HFFc6 (cell line): ENCODE data around the gene FGFBP3. TPM values are rescaled to one million over a fixed set of nuclear protein-coding genes. Genes with fewer than 3 reads are reported as not detected.

Experiments used
- DNase-seq: peaks from one replicate; pipeline ENCODE4 v3.0.0-alpha.2; 2018
- H3K27ac Mint-ChIP-seq: 2 replicates; pipeline ENCODE4 v1.8.0; 2020; ENCODE audit warnings: mild to moderate bottlenecking, mixed read lengths
- H3K27me3 Mint-ChIP-seq: 2 replicates; pipeline ENCODE4 v1.8.0; 2021; ENCODE audit warnings: mild to moderate bottlenecking, moderate library complexity, mixed read lengths; ENCODE audit not compliant: insufficient read depth
- H3K36me3 Mint-ChIP-seq: 2 replicates; pipeline ENCODE4 v1.8.0; 2021; ENCODE audit warnings: low read depth, mixed read lengths
- H3K4me1 Mint-ChIP-seq: 2 replicates; pipeline ENCODE4 v1.8.0; 2020; ENCODE audit warnings: low read depth, mixed read lengths
- H3K4me3 Mint-ChIP-seq: 2 replicates; pipeline ENCODE4 v1.8.0; 2020; ENCODE audit warnings: mild to moderate bottlenecking, moderate library complexity, mixed read lengths
- H3K9me3 Mint-ChIP-seq: 2 replicates; pipeline ENCODE4 v1.8.0; 2020; ENCODE audit warnings: mild to moderate bottlenecking, mixed read lengths
- CTCF ChIP-seq: fragments of 200-600 bp; sonication (generic); IDR thresholded peaks from 2 replicates; pipeline ENCODE4 v1.5.0; 2021; ENCODE audit warnings: antibody characterized with exemption, mild to moderate bottlenecking
- total RNA-seq, 6 experiments: library from RNA; stranded (reverse); fragmentation: NEBNext Ultra II Directional; extraction: Animal tissue kit (Norgen Biotek cat#: 25700); gene quantifications; 2 replicates in 1 of 6; 3 replicates in 5 of 6; pipeline ENCODE4 v1.2.3, GENCODE V29; 2021

The FGFBP3 gene
- total RNA-seq, 6 experiments from 2014 or later, result 0.47 to 0.54 (median 0.52) TPM

- peaks cover 34% of the 10 kb centered on the region for H3K36me3 Mint-ChIP-seq
- no peak for DNase-seq
- H3K27ac Mint-ChIP-seq, result no peak overlapping the region
- H3K27me3 Mint-ChIP-seq, result peaks cover 2% of the 10 kb centered on the region; the same call in 1 of the 2 replicates
- H3K4me1 Mint-ChIP-seq, result peaks cover 54% of the 10 kb centered on the region
- H3K4me3 Mint-ChIP-seq, result no peak overlapping the region
- TF ChIP-seq CTCF, result no peak
- no peaks in the 10 kb centered on the region for H3K9me3 Mint-ChIP-seq
Measured at GRCh38 chr10:91930939-91931338, 21.7 kb upstream of the FGFBP3 start.

- no peak for DNase-seq
- Mint-ChIP-seq H3K27me3 (no peaks in the 10 kb centered on the region), H3K4me1 (peaks cover 48% of the 10 kb centered on the region), H3K36me3 (peaks cover 19% of the 10 kb centered on the region), H3K27ac (peak overlapping the region; percentile 99), H3K9me3 (no peaks in the 10 kb centered on the region), H3K4me3 (peak overlapping the region; percentile 99)
- no peak for TF ChIP-seq CTCF
Measured at GRCh38 chr10:91925022-91925320, 15.7 kb upstream of the FGFBP3 start.

- H3K27ac Mint-ChIP-seq, result peak overlapping the region; percentile 99
- peaks cover 48% of the 10 kb centered on the region for H3K4me1 Mint-ChIP-seq
- H3K4me3 Mint-ChIP-seq, result peak overlapping the region; percentile 99
- peaks cover 19% of the 10 kb centered on the region for H3K36me3 Mint-ChIP-seq
- H3K27me3 Mint-ChIP-seq, result no peaks in the 10 kb centered on the region
- TF ChIP-seq CTCF, result no peak
- no peak for DNase-seq
- H3K9me3 Mint-ChIP-seq, result 0 out of 2 replicates have a peak, but pooled peaks cover under 1% of the 10 kb centered on the region
Measured at GRCh38 chr10:91924212-91925021, 15.1 kb upstream of the FGFBP3 start.

GRCh38 chr10:91923371-91924211 is 14.3 kb upstream of the FGFBP3 start, which contains the start of gene BTAF1:
Gene BTAF1, plus strand, starts transcription at chr10:91923770. Its CDS starts 307 bp downstream, at chr10:91924077.
- Mint-ChIP-seq H3K27me3 (peaks cover 2% of the 10 kb centered on the region; the same call in 1 of the 2 replicates), H3K27ac (peak within 1 kb of the TSS; percentile 99), H3K36me3 (peaks cover 24% of the 10 kb centered on the region), H3K4me1 (peaks cover 43% of the 10 kb centered on the region), H3K9me3 (peaks cover 6% of the 10 kb centered on the region; the same call in 1 of the 2 replicates), H3K4me3 (peak within 1 kb of the TSS; percentile 99)
- DNase-seq, result peak; percentile 82
- no peak for TF ChIP-seq CTCF

- H3K4me3 Mint-ChIP-seq, result no peak overlapping the region
Measured at GRCh38 chr10:91919651-91920050, 10.4 kb upstream of the FGFBP3 start.

More at GRCh38 chr10:91919651-91920050, 10.4 kb upstream of the FGFBP3 start:
- peaks cover 13% of the 10 kb centered on the region for H3K27me3 Mint-ChIP-seq
- peaks cover 6% of the 10 kb centered on the region; the same call in 1 of the 2 replicates for H3K9me3 Mint-ChIP-seq
- H3K27ac Mint-ChIP-seq, result no peak overlapping the region
- DNase-seq, result no peak
- H3K4me1 Mint-ChIP-seq, result peaks cover 18% of the 10 kb centered on the region
- H3K36me3 Mint-ChIP-seq, result peaks cover 10% of the 10 kb centered on the region; the same call in 1 of the 2 replicates
- no peak for TF ChIP-seq CTCF
